Left colon (tissue), 2 donors: Measurements from ENCODE around the gene ICA1L. TPM values are rescaled to one million over a fixed set of nuclear protein-coding genes. Genes with fewer than 3 reads are reported as not detected.
"Not testable (repeated sequence)": the region's sequence is repeated elsewhere in the genome, so short reads cannot be mapped to it uniquely, and the experiment has no call there.

Experiments used
- ATAC-seq: fragments of 200-7000 bp; cut with Tn5 transposase; one replicate; pipeline ENCODE4 v1.9.1; 2020; ENCODE audit warnings: mild to moderate bottlenecking, moderate library complexity
- DNase-seq, 2 donors: peaks; one replicate each; pipeline ENCODE4 v3.0.0-alpha.2; 2020
- intact Hi-C, 2 donors: fragments of 100-400 bp; cut with DNase I in 1 of 2; cut with micrococcal nuclease in 1 of 2; formaldehyde crosslinking; loops; one replicate each; pipeline versions ENCODE4 v1.11.2 to v1.14.0; 2022; cut with DNase I, micrococcal nuclease
- total RNA-seq, 2 donors: library from RNA; stranded (reverse); fragmentation: NEBNext Ultra II Directional; extraction: Animal tissue kit (Norgen Biotek cat#: 25700); gene quantifications; one replicate each; pipeline ENCODE4 v1.2.1, GENCODE V29; 2021
- donor health status: DM: no; HTN: no; CAD: no.
- donor health status: DM: yes; HTN: yes; CAD: no.

ICA1L gene
- total RNA-seq, 2 donors from 2014 or later, result 1.7 to 2.9 TPM

GRCh38 chr2:202807431-202808138, 64.0 kb downstream of the ICA1L start:
- intact Hi-C loops, result not testable (repeated sequence)
- peak; percentile 52 to 79 for DNase-seq
- peak; percentile 95 for ATAC-seq

GRCh38 chr2:202805911-202806310, 65.7 kb downstream of the ICA1L start:
- peak in 1 of 2 donors; percentile 38 for DNase-seq
- intact Hi-C loops, ATAC-seq: not testable (repeated sequence)

- no peak for ATAC-seq
- intact Hi-C loops, result no loop called here
- no peak for DNase-seq
These were observed 73.6 kb downstream of the ICA1L start for GRCh38 chr2:202797944-202798343.

- intact Hi-C loops, result no loop called here
- no peak for ATAC-seq
- DNase-seq, result no peak
These were observed 80.9 kb downstream of the ICA1L start for GRCh38 chr2:202790676-202791075.

GRCh38 chr2:202786842-202787241, 84.7 kb downstream of the ICA1L start:
- intact Hi-C loops, result no loop called here
- no peak for DNase-seq
- ATAC-seq, result no peak

- intact Hi-C loops, result no loop called here
- ATAC-seq (no peak), DNase-seq (no peak)
These were observed 88.5 kb downstream of the ICA1L start for GRCh38 chr2:202782940-202783558.

- intact Hi-C loops, result no loop called here
- no peak for DNase-seq
- no peak for ATAC-seq
These were observed 91.0 kb downstream of the ICA1L start for GRCh38 chr2:202780514-202781021.

GRCh38 chr2:202778217-202778616, 93.3 kb downstream of the ICA1L start:
- DNase-seq (no peak), ATAC-seq (no peak)
- intact Hi-C loops, result no loop called here

GRCh38 chr2:202774104-202774503, 97.5 kb downstream of the ICA1L start:
- DNase-seq (no peak), ATAC-seq (no peak)

GRCh38 chr2:202773301-202773973, 98.1 kb downstream of the ICA1L start:
- DNase-seq (no peak), ATAC-seq (peak; percentile 99)
- intact Hi-C loops, result no loop called here

More at GRCh38 chr2:202774104-202774503, 97.5 kb downstream of the ICA1L start:
- intact Hi-C loops, result no loop called here

GRCh38 chr2:202771741-202772460, 99.7 kb downstream of the ICA1L start:
- intact Hi-C loops, result no loop called here
- no peak for ATAC-seq
- DNase-seq, result no peak

- intact Hi-C loops, result no loop called here
- ATAC-seq, result no peak
- DNase-seq, result no peak
These were observed 100.2 kb downstream of the ICA1L start for GRCh38 chr2:202771336-202771735.

- no peak for ATAC-seq
- intact Hi-C loops, result no loop called here
These were observed 102.4 kb downstream of the ICA1L start for GRCh38 chr2:202769201-202769600.

GRCh38 chr2:202768273-202768672, 103.3 kb downstream of the ICA1L start:
- DNase-seq, result no peak
- ATAC-seq, result peak; percentile 42
- intact Hi-C loops, result no loop called here

More at GRCh38 chr2:202769201-202769600, 102.4 kb downstream of the ICA1L start:
- no peak for DNase-seq

- no peak for DNase-seq
- intact Hi-C loops, result no loop called here
- ATAC-seq, result no peak
These were observed 106.1 kb downstream of the ICA1L start for GRCh38 chr2:202765436-202765835.

GRCh38 chr2:202764991-202765390, 106.6 kb downstream of the ICA1L start:
- intact Hi-C loops, result no loop called here
- ATAC-seq (no peak), DNase-seq (no peak)

- ATAC-seq (no peak), DNase-seq (no peak)
- intact Hi-C loops, result no loop called here
These were observed 107.7 kb downstream of the ICA1L start for GRCh38 chr2:202763916-202764315.

GRCh38 chr2:202762556-202762955, 109.0 kb downstream of the ICA1L start:
- no peak for DNase-seq
- no peak for ATAC-seq
- intact Hi-C loops, result no loop called here

- no peak for ATAC-seq
These were observed 110.7 kb downstream of the ICA1L start for GRCh38 chr2:202760848-202761247.

More at GRCh38 chr2:202760848-202761247, 110.7 kb downstream of the ICA1L start:
- DNase-seq, result no peak
- intact Hi-C loops, result no loop called here
